ENCODE results near the gene TM6SF1.
"Not testable (repeated sequence)": the region's sequence is repeated elsewhere in the genome, so short reads cannot be mapped to it uniquely, and the experiment has no call there.

Gene TM6SF1

DNA sequence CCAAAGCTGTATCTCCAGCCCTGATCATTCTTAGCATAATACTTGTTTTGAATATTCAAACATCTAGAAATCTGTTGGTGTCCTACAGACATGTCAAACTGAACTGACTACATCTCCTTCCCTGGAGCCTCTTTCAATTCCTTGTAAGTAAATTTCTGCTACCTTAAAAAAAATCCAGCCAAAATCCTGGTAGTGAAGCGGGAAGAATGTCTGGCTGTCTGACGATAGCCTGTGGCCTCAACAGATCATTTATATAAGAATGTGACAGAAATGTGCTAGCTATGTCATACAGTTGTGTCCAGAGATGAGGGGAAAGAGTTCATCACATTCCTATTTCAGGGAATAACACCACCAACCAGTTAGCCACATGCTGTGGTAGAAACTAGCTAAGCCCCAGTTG, 18.6 kb upstream of the TM6SF1 start:
- no peak for DNase-seq

GRCh38 chr15:83090465-83090864, 17.0 kb upstream of the TM6SF1 start:
- DNase-seq: no peak

- not testable (repeated sequence) for DNase-seq
Measured at GRCh38 chr15:83091965-83092308, 15.5 kb upstream of the TM6SF1 start.

- DNase-seq: peak in 4 of 14 donors; percentile 6 to 31 (median 25)
Measured at GRCh38 chr15:83092309-83092976, 15.0 kb upstream of the TM6SF1 start.

DNA sequence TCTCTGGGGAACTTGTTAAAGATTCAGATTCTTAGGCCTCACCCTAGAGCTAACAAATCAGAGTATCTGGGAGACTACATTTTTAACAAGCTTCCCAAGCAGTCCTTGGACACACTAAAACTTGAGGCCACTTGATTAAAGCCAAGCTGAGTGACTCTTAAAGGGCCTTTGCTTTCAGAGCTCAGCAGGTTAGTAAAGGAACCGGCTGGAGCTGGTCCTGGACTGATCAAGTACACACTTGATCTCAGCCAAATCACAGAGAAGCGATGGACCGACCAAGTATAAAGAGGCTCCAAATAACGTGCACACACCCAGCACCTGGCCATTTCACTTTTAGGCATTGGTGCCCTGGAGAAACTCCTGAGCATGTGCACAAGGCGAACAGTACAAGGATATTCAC, 12.9 kb upstream of the TM6SF1 start:
- DNase-seq: no peak

DNA sequence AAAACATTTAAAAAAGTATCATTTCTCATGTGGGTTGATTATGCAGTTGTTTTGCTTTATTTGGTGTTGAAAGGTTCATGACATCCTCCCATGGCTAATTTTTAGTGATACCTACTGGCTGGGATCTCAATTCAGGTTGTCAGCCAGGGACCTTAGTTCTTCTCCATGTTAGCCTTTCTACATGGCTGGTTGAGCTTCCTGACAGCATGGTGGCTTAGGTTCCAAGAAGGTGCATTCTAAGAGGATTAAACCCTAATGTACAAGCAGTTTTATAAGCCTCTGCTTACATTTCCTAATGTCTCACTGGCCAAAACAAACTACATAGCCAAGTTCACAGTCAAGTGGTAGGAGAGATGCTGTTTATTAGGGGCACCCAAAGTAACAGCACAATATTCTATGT, 9.4 kb upstream of the TM6SF1 start:
- no peak for DNase-seq

- DNase-seq: no peak
Measured at GRCh38 chr15:83099290-83099689, 8.2 kb upstream of the TM6SF1 start.

- DNase-seq: peak in 2 of 14 donors; percentile 4 to 32
Measured at GRCh38 chr15:83100097-83100646, 7.3 kb upstream of the TM6SF1 start.

DNA sequence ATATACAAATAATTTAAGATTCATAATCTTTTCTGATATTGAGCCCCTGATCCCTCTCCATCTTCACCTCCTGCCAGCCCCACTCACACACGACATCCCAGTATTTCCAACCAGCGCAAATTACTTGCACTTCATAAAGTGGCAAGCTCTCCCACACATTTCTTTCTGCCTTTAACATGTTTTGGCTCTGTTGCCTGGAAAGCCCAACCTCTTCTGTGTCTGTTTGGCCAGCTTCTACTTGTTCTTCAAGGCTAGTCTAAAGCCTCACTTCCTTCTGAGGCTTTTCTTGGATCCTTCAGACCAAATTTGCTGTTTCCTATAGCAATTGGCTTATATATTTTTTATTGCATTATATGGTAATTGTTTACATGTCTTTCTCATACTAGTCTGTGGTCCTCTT, 5.1 kb upstream of the TM6SF1 start:
- no peak for DNase-seq

GRCh38 chr15:83104141-83104540, 3.3 kb upstream of the TM6SF1 start:
- DNase-seq: no peak

- no peak for DNase-seq
Measured at GRCh38 chr15:83105440-83105839, 2.0 kb upstream of the TM6SF1 start.

DNA sequence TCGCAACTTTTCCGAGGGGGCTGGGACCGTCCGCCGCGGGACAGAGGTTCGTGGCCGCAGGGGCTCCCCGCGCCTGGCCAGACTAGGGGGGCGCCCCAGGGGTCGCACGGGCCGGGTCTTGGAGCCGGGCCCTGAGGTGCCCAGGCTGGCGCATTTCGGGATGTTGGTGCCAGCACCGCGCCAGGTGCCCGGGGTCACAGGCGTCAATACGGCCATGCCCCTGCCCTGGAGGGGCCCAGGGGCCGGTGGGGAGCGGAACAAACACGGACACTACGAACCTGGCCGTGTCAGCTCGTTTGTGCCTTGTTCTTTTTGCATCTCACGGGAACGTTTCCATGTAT, 366 bp downstream of the TM6SF1 start:
- DNase-seq: no peak

GRCh38 chr15:83108266-83109219, 1.1 kb downstream of the TM6SF1 start:
- peak in 8 of 14 donors; percentile 8 to 64 (median 57) for DNase-seq

- peak in 1 of 14 donors; percentile 7 for DNase-seq
Measured at GRCh38 chr15:83109532-83109931, 2.1 kb downstream of the TM6SF1 start.

DNA sequence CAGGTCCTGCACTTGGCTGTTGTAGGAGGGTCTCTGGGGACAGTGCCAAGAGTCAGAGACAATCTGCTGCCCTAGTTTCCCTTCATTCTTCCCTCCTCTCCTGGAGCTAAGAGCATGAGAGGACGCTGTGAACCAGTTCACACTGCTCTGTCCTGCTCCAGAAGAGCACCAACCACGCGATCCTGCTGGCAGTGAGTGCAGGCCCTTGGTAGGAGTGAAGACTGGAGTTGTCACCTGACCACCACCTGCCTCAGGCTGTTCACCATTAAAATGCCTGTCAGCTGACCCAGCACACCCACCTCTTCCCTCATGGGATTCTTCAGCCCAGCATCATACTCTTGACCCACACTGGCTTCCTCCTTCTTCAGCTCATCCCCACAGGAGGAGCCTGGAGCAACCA, 2.9 kb downstream of the TM6SF1 start:
- no peak for DNase-seq

- no peak for DNase-seq
Measured at GRCh38 chr15:83111149-83111548, 3.7 kb downstream of the TM6SF1 start.

DNA sequence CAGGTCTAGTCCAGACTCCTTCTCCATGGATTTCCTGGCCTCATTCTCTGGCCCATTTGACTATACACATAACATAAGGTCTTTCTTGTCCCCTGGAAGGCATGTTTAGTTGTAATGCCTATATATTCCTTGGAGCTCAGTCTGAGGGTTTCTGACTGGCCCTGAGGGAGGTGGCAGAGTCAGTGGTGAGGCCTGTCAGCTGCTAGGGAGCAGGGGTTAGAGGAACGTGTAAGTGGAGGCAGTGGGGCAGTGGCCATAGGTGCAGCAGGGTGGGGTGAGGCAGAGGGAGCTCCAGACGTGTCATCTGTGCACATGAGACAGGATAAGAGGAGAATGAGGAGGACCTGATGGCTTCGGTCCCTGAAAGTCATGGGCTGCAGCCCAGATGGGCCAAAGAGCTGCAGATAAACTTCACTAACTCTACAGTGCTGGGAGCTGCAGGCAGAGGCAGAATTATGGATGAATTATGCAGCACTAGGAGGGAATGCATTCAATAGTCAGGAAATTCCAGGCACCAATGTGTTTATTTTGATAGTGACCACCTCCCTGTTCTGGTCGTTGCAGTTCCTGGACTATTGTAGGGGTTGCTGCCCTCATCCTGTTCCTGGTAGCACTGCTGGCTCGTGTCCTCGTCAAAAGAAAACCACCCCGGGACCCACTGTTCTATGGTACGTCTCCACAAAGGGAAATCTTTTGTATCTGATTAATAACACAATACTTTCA, 4.9 kb downstream of the TM6SF1 start:
- no peak for DNase-seq

GRCh38 chr15:83112956-83113299, 5.5 kb downstream of the TM6SF1 start:
- no peak for DNase-seq

GRCh38 chr15:83113881-83114674, 6.6 kb downstream of the TM6SF1 start:
- no peak for DNase-seq

DNA sequence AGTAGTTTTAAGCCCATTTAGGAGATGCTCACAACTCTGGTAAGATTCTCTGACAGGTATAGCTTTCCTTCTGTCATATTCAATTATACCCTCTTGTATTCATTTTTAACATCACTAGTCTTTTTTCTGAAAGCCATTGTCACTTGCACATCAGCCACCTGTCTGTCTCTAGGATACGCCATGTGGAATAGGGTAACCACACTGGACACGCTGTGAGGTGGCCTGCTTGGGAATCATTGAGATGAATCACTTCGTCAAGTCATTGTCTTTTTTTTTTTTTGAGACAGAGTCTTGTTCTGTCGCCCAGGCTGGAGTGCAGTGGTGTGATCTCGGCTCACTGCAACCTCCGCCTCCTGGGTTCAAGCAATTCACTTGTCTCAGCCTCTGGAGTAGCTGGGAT, 7.4 kb downstream of the TM6SF1 start:
- DNase-seq: no peak

GRCh38 chr15:83115410-83115809, 8.0 kb downstream of the TM6SF1 start:
- DNase-seq: no peak

DNA sequence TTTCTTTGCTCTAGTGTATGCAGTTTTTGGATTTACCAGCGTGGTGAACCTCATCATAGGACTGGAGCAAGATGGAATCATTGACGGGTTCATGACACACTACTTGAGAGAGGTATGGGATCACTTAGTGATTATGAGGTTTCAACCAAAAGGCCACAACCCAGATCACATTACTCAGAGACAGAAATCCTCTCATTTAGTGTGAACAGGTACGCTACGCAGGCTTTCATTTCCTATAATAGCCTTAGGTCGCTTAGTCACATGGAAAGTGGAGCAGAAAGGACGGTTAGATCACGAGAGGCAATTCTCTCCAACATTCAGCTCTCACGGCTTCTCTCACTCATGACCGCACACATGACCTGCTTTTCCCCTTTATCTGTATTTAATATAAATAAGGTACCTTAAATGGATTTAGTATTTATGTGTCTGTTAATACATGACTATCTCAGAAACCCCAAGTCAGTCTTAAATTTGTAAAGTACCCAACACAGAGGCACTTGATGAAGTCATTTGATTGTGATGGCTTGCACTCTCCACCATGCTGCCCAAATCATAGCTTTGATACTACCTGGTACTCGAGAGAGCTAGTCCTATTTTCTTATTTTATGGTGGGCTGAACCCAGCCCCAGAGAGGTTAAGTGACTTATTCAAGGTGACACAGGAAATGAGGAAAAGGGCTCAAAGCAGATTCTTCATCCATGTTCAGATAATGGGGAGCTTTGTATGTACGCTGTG, 8.6 kb downstream of the TM6SF1 start:
- no peak for DNase-seq
